WTC11 (cell line): ENCODE results near the gene DTNB. TPM values are rescaled to one million over a fixed set of nuclear protein-coding genes. Genes with fewer than 3 reads are reported as not detected.

Experiments
- ATAC-seq: fragments of 200-7000 bp; cut with Tn5 transposase; 2 replicates; pipeline ENCODE4 v1.10.0; 2021; ENCODE audit warnings: mild to moderate bottlenecking, moderate library complexity
- CTCF ChIA-PET: fragments of 300-600 bp; sonication (Branson Sonifier 250); formaldehyde crosslinking; loops from one replicate; lab custom pipeline; 2021; ENCODE audit warnings: antibody characterized with exemption; lab: Charles Lee
- POLR2A ChIA-PET: fragments of 350-600 bp; sonication (Branson Sonifier 250); formaldehyde crosslinking; loops from one replicate; lab custom pipeline; 2021; ENCODE audit warnings: antibody characterized with exemption; lab: Charles Lee
- DNase-seq: peaks from one replicate; pipeline ENCODE4 v3.0.0; 2021; ENCODE audit warnings: low spot score
- H3K27ac Mint-ChIP-seq: 2 replicates; pipeline ENCODE4 v1.8.0; 2021; ENCODE audit warnings: mixed read lengths
- H3K27me3 Mint-ChIP-seq: 2 replicates; pipeline ENCODE4 v1.8.0; 2021; ENCODE audit warnings: low read depth, mild to moderate bottlenecking, moderate library complexity, mixed read lengths
- H3K36me3 Mint-ChIP-seq: 2 replicates; pipeline ENCODE4 v1.8.0; 2021; ENCODE audit warnings: mixed read lengths
- H3K4me1 Mint-ChIP-seq: 2 replicates; pipeline ENCODE4 v1.8.0; 2022; ENCODE audit warnings: mixed read lengths
- H3K4me3 Mint-ChIP-seq: 2 replicates; pipeline ENCODE4 v1.8.0; 2021; ENCODE audit warnings: mild to moderate bottlenecking, moderate library complexity, mixed read lengths
- H3K9me3 Mint-ChIP-seq: 2 replicates; pipeline ENCODE4 v1.8.0; 2021; ENCODE audit warnings: mixed read lengths
- ATF2 ChIP-seq: sonication (generic); formaldehyde crosslinking; IDR thresholded peaks from 2 replicates; pipeline ENCODE4 v1.8.1; 2022; ENCODE audit warnings: low read depth, missing genetic modification reagents, borderline replicate concordance
- CTCF ChIP-seq: fragments of 200-600 bp; IDR thresholded peaks from 2 replicates; pipeline ENCODE4 v1.8.0; 2022; ENCODE audit warnings: antibody characterized with exemption
- ELF4 ChIP-seq: sonication (generic); formaldehyde crosslinking; IDR thresholded peaks from 2 replicates; pipeline ENCODE4 v1.8.1; 2022; ENCODE audit warnings: low read depth, mild to moderate bottlenecking, moderate library complexity, missing genetic modification reagents
- HMGA2 ChIP-seq: fragments of 250-450 bp; sonication (Bioruptor Pico); IDR thresholded peaks from 2 replicates; pipeline ENCODE4 v1.4.0; 2021; ENCODE audit warnings: mild to moderate bottlenecking, moderate library complexity
- JAZF1 ChIP-seq: fragments of 250-450 bp; sonication (Bioruptor Pico); IDR thresholded peaks from 2 replicates; pipeline ENCODE4 v1.9.0; 2021; ENCODE audit warnings: moderate library complexity, mild to moderate bottlenecking, inconsistent platforms
- NFE2L1 ChIP-seq: sonication (generic); formaldehyde crosslinking; IDR thresholded peaks from 2 replicates; pipeline ENCODE4 v1.8.1; 2023; ENCODE audit warnings: missing genetic modification reagents
- SOX15 ChIP-seq: fragments of 250-450 bp; sonication (Bioruptor Pico); IDR thresholded peaks from 2 replicates; pipeline ENCODE4 v1.9.0; 2021; ENCODE audit warnings: mild to moderate bottlenecking
- TEAD1 ChIP-seq: sonication (generic); formaldehyde crosslinking; IDR thresholded peaks from 2 replicates; pipeline ENCODE4 v1.8.0; 2022; ENCODE audit warnings: mild to moderate bottlenecking, missing genetic modification reagents
- ZNF138 ChIP-seq: sonication (generic); formaldehyde crosslinking; conservative IDR thresholded peaks from 2 replicates; pipeline ENCODE4 v1.8.1; 2022; ENCODE audit warnings: mild to moderate bottlenecking, moderate library complexity, missing genetic modification reagents
- ZNF232 ChIP-seq: sonication (generic); formaldehyde crosslinking; IDR thresholded peaks from 2 replicates; pipeline ENCODE4 v1.8.0; 2022; ENCODE audit warnings: mild to moderate bottlenecking, missing genetic modification reagents
- ZNF281 ChIP-seq: sonication (generic); formaldehyde crosslinking; IDR thresholded peaks from 2 replicates; pipeline ENCODE4 v1.8.0; 2023; ENCODE audit warnings: mild to moderate bottlenecking, missing genetic modification reagents
- total RNA-seq: library from RNA; stranded (reverse); gene quantifications from 3 replicates; pipeline ENCODE4 v1.2.3, GENCODE V29; 2021
- TF ChIP-seq, protein P1 (sequence below): sonication (generic); formaldehyde crosslinking; IDR thresholded peaks from 2 replicates; pipeline ENCODE4 v1.8.1; 2023; ENCODE audit warnings: mild to moderate bottlenecking, moderate library complexity, missing genetic modification reagents
- TF ChIP-seq, protein P2 (sequence below): fragments of 250-450 bp; sonication (Bioruptor Pico); IDR thresholded peaks from 2 replicates; pipeline ENCODE4 v1.9.0; 2021; ENCODE audit warnings: moderate library complexity, mild to moderate bottlenecking, inconsistent platforms, borderline replicate concordance

The DTNB gene
- total RNA-seq, 1 experiment from 2014 or later = 39.9 TPM

DNA sequence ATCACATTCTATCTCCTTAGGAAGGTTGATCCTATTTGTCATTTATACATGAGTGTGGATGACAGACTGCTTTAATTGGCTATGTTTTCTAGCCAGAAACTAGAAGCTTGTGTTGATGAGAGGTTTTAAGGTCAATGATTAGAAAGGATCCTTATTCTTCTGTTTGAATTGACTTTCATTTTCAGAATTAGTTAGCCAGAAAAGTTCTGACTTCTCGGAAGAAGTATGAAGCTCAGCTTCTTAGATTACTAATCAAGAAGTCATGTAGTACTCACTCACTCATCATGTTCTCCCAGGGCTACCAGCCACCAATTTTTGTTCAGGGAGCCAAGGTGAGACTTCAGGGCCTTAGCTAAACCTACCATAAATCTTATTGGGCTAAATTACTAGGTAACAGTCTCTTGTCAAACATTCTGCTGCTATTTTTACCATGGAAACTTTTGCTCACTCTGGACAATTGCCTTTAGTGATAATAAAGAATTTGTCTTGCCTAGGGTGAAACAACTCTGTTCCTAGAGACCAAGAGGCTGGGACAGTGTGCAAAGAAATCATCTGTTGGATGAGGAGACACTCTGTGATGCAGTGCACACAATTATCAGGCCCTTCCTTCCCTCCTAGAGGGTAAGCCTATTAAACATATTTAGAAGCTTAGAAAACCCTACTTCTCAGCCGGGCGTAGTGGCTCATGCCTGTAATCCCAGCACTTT lies 220.0 kb downstream of the DTNB start (continued):
- TF ChIP-seq ATF2 (CRISPR knock-in tag) (no peak), HMGA2 (CRISPR knock-in tag) (no peak), SOX15 (CRISPR knock-in tag) (no peak), ZNF232 (CRISPR knock-in tag) (no peak), ZNF281 (no peak), CTCF (no peak), ELF4 (CRISPR knock-in tag) (no peak)
- TF ChIP-seq, protein P1, sequence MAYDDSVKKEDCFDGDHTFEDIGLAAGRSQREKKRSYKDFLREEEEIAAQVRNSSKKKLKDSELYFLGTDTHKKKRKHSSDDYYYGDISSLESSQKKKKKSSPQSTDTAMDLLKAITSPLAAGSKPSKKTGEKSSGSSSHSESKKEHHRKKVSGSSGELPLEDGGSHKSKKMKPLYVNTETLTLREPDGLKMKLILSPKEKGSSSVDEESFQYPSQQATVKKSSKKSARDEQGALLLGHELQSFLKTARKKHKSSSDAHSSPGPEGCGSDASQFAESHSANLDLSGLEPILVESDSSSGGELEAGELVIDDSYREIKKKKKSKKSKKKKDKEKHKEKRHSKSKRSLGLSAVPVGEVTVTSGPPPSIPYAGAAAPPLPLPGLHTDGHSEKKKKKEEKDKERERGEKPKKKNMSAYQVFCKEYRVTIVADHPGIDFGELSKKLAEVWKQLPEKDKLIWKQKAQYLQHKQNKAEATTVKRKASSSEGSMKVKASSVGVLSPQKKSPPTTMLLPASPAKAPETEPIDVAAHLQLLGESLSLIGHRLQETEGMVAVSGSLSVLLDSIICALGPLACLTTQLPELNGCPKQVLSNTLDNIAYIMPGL (CRISPR knock-in tag) = no peak

DNA sequence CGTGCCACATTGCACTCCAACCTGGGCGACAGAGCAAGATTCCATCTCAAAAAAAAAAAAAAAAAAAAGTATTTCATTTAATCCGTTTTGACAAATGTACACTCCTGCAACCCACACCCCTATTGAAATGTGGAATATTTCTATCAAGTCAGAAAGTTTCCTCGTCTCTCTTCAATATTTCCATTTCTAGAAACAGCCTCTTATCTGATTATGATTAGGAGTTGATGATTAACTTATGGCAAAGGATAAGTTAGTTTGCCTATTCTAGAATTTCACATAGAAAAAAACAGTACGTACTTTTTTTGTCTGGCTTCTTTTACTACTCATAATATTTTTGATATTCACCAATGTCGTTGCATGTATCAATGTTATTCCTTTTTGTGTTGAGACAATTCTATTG lies 224.6 kb downstream of the DTNB start:
- ChIA-PET CTCF (no interaction called here), POLR2A (no interaction called here)
- no peak for ATAC-seq
- Mint-ChIP-seq H3K27ac (no peak overlapping the region), H3K36me3 (peaks cover 7% of the 10 kb centered on the region)
- DNase-seq = no peak
- no peak for TF ChIP-seq TEAD1 (CRISPR knock-in tag)
- no peak for TF ChIP-seq ZNF232 (CRISPR knock-in tag)
- no peak for TF ChIP-seq ZNF138 (CRISPR knock-in tag)
- TF ChIP-seq ZNF281 = no peak
- TF ChIP-seq, protein P2, sequence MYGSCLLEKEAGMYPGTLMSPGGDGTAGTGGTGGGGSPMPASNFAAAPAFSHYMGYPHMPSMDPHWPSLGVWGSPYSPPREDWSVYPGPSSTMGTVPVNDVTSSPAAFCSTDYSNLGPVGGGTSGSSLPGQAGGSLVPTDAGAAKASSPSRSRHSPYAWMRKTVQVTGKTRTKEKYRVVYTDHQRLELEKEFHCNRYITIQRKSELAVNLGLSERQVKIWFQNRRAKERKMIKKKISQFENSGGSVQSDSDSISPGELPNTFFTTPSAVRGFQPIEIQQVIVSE (CRISPR knock-in tag) = no peak
- no peak for TF ChIP-seq JAZF1 (CRISPR knock-in tag)
- no peak for TF ChIP-seq NFE2L1 (CRISPR knock-in tag)
- TF ChIP-seq, all 79 proteins: peak for 0
- Mint-ChIP-seq H3K27me3 (no peaks in the 10 kb centered on the region), H3K4me1 (peaks cover 26% of the 10 kb centered on the region), H3K4me3 (no peak overlapping the region), H3K9me3 (no peaks in the 10 kb centered on the region)
